Endothelial cell of umbilical vein (primary cell): ENCODE results near the gene ABL1. TPM values are rescaled to one million over a fixed set of nuclear protein-coding genes. Genes with fewer than 3 reads are reported as not detected.
A peak's percentile ranks its signal among the peaks of the same experiment; 100 is the strongest.

Source experiments
- BruUV-seq: library from RNA; stranded (reverse); fragments of 400-500 nt; replicated peaks from 2 replicates; lab custom pipeline; 2021; lab: Mats Ljungman, UMichigan
- CTCF ChIA-PET: fragments of 300-600, 350-600 bp; sonication (Branson Sonifier 250); formaldehyde crosslinking; loops from one replicate; lab custom pipeline; 2021; ENCODE audit warnings: antibody characterized with exemption, inconsistent platforms; lab: Charles Lee
- POLR2A ChIA-PET: fragments of 300-600, 350-600 bp; sonication (Branson Sonifier 250); formaldehyde crosslinking; loops from one replicate; lab custom pipeline; 2021; ENCODE audit warnings: antibody characterized with exemption, inconsistent platforms; lab: Charles Lee
- DNase-seq: peaks from one replicate; pipeline ENCODE4 v3.0.0-alpha.2; 2011; ENCODE audit warnings: low read depth, low spot score
- FAIRE-seq: peaks from 2 replicates; lab custom pipeline; 2011; peaks lifted over from hg19 to GRCh38; lab: Jason Lieb, UNC
- H2AFZ ChIP-seq: 2 replicates; pipeline ENCODE4 v1.6.0; 2012; ENCODE audit warnings: low read depth, low read length, control low read depth, inconsistent platforms
- H3K27ac ChIP-seq: 2 replicates; pipeline ENCODE4 v1.5.1; 2011; ENCODE audit warnings: low read depth, mild to moderate bottlenecking, control low read depth, low read length, moderate library complexity; ENCODE audit not compliant: insufficient read depth
- H3K27me3 ChIP-seq, 2 experiments: 2 replicates each; pipeline versions ENCODE4 v1.6.0 to v1.6.1; 2011; ENCODE audit warnings: low read length in 2 of 2, mixed read lengths in 1 of 2; ENCODE audit not compliant: control insufficient read depth in 2 of 2, insufficient read depth in 2 of 2
- H3K36me3 ChIP-seq, 2 experiments: 2 replicates in 1 of 2; 3 replicates in 1 of 2; pipeline ENCODE4 v1.5.1; 2011; ENCODE audit warnings: low read length in 2 of 2, mild to moderate bottlenecking in 1 of 2, moderate library complexity in 1 of 2; ENCODE audit not compliant: control insufficient read depth in 2 of 2, insufficient read depth in 2 of 2; ENCODE audit errors: extremely low read depth in 1 of 2
- H3K4me1 ChIP-seq: 3 replicates; pipeline ENCODE4 v1.5.1; 2011; ENCODE audit warnings: mild to moderate bottlenecking, low read length; ENCODE audit not compliant: control insufficient read depth, insufficient read depth; ENCODE audit errors: extremely low read depth
- H3K4me2 ChIP-seq: 2 replicates; pipeline ENCODE4 v1.6.1; 2011; ENCODE audit warnings: low read length, control low read depth, mixed read lengths; ENCODE audit not compliant: insufficient read depth
- H3K4me3 ChIP-seq, 3 experiments: fragments of 200-600 bp in 1 of 3; sonication (generic), shearing (Covaris generic) in 1 of 3; replicated peaks in 1 of 3; 2 replicates each; pipeline ENCODE4 v1.5.1; 2011 to 2016; ENCODE audit warnings: control low read depth in 3 of 3, low read length in 3 of 3, mild to moderate bottlenecking in 2 of 3, inconsistent platforms in 1 of 3, low read depth in 1 of 3, moderate library complexity in 1 of 3; ENCODE audit not compliant: insufficient read depth in 1 of 3
- H3K79me2 ChIP-seq: 2 replicates; pipeline ENCODE4 v1.6.0; 2012; ENCODE audit warnings: low read length, inconsistent platforms; ENCODE audit not compliant: control insufficient read depth, insufficient read depth
- H3K9ac ChIP-seq: replicated peaks from 2 replicates; pipeline ENCODE3; 2011; ENCODE audit warnings: low read length, control low read depth; ENCODE audit not compliant: insufficient read depth; ENCODE audit errors: extremely low read depth
- H3K9me1 ChIP-seq: replicated peaks from 3 replicates; pipeline ENCODE4 v1.6.0; 2011; ENCODE audit warnings: mild to moderate bottlenecking, low read length; ENCODE audit not compliant: control insufficient read depth, insufficient read depth; ENCODE audit errors: extremely low read depth
- H3K9me3 ChIP-seq: replicated peaks from 2 replicates; pipeline ENCODE4 v1.5.1; 2012; ENCODE audit warnings: low read length, inconsistent platforms; ENCODE audit not compliant: control insufficient read depth, insufficient read depth
- H4K20me1 ChIP-seq: replicated peaks from 2 replicates; pipeline ENCODE3; 2011; ENCODE audit warnings: mild to moderate bottlenecking, low read length; ENCODE audit not compliant: control insufficient read depth, insufficient read depth; ENCODE audit errors: extremely low read depth
- CTCF ChIP-seq, 2 donors: IDR thresholded peaks; 1 replicate in 1 of 2; 2 replicates in 1 of 2; pipeline ENCODE4 v1.5.1; 2011; ENCODE audit warnings: low read length in 2 of 2, mild to moderate bottlenecking in 2 of 2, moderate library complexity in 2 of 2, control low read depth in 1 of 2, inconsistent platforms in 1 of 2, low read depth in 1 of 2; ENCODE audit not compliant: insufficient read depth in 1 of 2; ENCODE audit errors: extremely low read depth in 1 of 2
- EZH2 ChIP-seq: IDR thresholded peaks from 2 replicates; pipeline ENCODE4 v1.6.1; 2012; ENCODE audit warnings: borderline replicate concordance, low read depth, mild to moderate bottlenecking, moderate library complexity, low read length, inconsistent platforms; ENCODE audit not compliant: severe bottlenecking
- FOS ChIP-seq: IDR thresholded peaks from 2 replicates; pipeline ENCODE4 v1.6.1; 2011; ENCODE audit warnings: mild to moderate bottlenecking, low read length, moderate library complexity, borderline replicate concordance; ENCODE audit not compliant: insufficient read depth
- GATA2 ChIP-seq: IDR thresholded peaks from 2 replicates; pipeline ENCODE4 v1.7.0; 2011; ENCODE audit warnings: low read depth, mild to moderate bottlenecking, moderate library complexity, mixed read lengths, low read length; ENCODE audit not compliant: insufficient read length, insufficient read depth
- JUN ChIP-seq: IDR thresholded peaks from 2 replicates; pipeline ENCODE4 v1.6.1; 2011; ENCODE audit warnings: borderline replicate concordance, low read depth; ENCODE audit not compliant: insufficient read length, insufficient read depth
- MYC ChIP-seq: IDR thresholded peaks from one replicate; pipeline ENCODE4 v1.6.1; 2011; ENCODE audit warnings: mild to moderate bottlenecking, low read depth, low read length
- POLR2A ChIP-seq: IDR thresholded peaks from 2 replicates; pipeline ENCODE4 v1.6.1; 2012; ENCODE audit warnings: low read depth, mild to moderate bottlenecking, control low read depth, low read length
- POLR2AphosphoS5 ChIP-seq: IDR thresholded peaks from 2 replicates; pipeline ENCODE4 v1.6.1; 2012; ENCODE audit warnings: low read depth, mild to moderate bottlenecking, control low read depth, low read length, moderate library complexity; ENCODE audit not compliant: insufficient read depth
- dilution Hi-C: fragments of 300-500 bp; cut with MboI; formaldehyde crosslinking; loops from one replicate; pipeline ENCODE4 v1.15.0; 2019; ENCODE audit warnings: low sequenced_read_pairs; ENCODE audit not compliant: extremely low pct_ligation_motif_present
- intact Hi-C: fragments of 100-400 bp; cut with micrococcal nuclease; formaldehyde crosslinking; loops from one replicate; pipeline ENCODE4 v1.10.0; 2022
- polyA plus RNA-seq, 4 experiments: library from polyadenylated mRNA; depleted of rRNA in 3 of 4; stranded (reverse) in 3 of 4; unstranded in 1 of 4; fragments of >200 nt; gene quantifications; 2 replicates each; pipeline versions ENCODE4 v1.2.1 to v1.2.3, GENCODE V29; 2011 to 2012; ENCODE audit warnings: missing spikeins in 1 of 4
- total RNA-seq: library from RNA; stranded (reverse); gene quantifications from 2 replicates; pipeline ENCODE4 v1.2.3, GENCODE V29; 2021
- TF ChIP-seq, protein P1 (sequence below): IDR thresholded peaks from 2 replicates; pipeline ENCODE4 v1.6.1; 2011; ENCODE audit not compliant: insufficient read depth, insufficient read length

The ABL1 gene
- total and polyA plus RNA-seq, 2 donors (not counting 3 experiments of a cell fraction or from before 2014, with no cell fraction given) = 32.1 to 87.1 TPM

GRCh38 chr9:130861372-130862180, 26.5 kb downstream of the ABL1 start:
- peak overlapping the region; percentile 52 for H3K27ac ChIP-seq
- no peak overlapping the region for H3K4me3 ChIP-seq
- H3K9ac ChIP-seq = peak overlapping the region; percentile 32
- FAIRE-seq (no peak), DNase-seq (no peak)
- no peaks in the 10 kb centered on the region for H3K9me3 ChIP-seq
- no peak overlapping the region for H3K4me2 ChIP-seq
- dilution Hi-C loops (loop anchor here (25.0 kb wide), 1 partner anchor 174 kb away; the partner anchor contains the start of gene EXOSC2), intact Hi-C loops (loop anchor here (1.0 kb wide), 1 partner anchor 149 kb away; no protein-coding TSS in a partner anchor)
- ChIA-PET POLR2A (no interaction called here), CTCF (interaction anchor here (0.5 to 11.0 kb wide), 15 partner anchors 15 to 185 kb away, joined by 3 to 327 read pairs (median 4); partner anchors contain the start of gene ABL1)
- no peak overlapping the region for H2AFZ ChIP-seq
- no peaks in the 10 kb centered on the region for H4K20me1 ChIP-seq
- TF ChIP-seq, protein P1, sequence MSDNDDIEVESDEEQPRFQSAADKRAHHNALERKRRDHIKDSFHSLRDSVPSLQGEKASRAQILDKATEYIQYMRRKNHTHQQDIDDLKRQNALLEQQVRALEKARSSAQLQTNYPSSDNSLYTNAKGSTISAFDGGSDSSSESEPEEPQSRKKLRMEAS = no peak
- TF ChIP-seq JUN (no peak), GATA2 (no peak), FOS (no peak), POLR2A (no peak), POLR2AphosphoS5 (no peak), CTCF (IDR thresholded peaks at IDR 0.05; ENCODE audit: extremely low read depth in 1 of 2, insufficient read depth in 1 of 2, low read depth in 1 of 2, low read length in 2 of 2) (no peak), EZH2 (no peak), MYC (no peak)
- peaks cover 18 to 19% of the 10 kb centered on the region in 2 experiments for H3K36me3 ChIP-seq
- H3K4me1 ChIP-seq = peaks cover 34% of the 10 kb centered on the region
- H3K27me3 ChIP-seq = no peaks in the 10 kb centered on the region
- BruUV-seq = TSS peak; percentile 11
- no peaks in the 10 kb centered on the region for H3K9me1 ChIP-seq
- peaks cover 82% of the 10 kb centered on the region for H3K79me2 ChIP-seq
